HEK293T (cell line): ENCODE results near the gene CASQ2.

Experiments used
- ARNT ChIP-seq: fragments of 450-650 bp; IDR thresholded peaks from 2 replicates; pipeline ENCODE4 v1.6.1; 2017; ENCODE audit warnings: mild to moderate bottlenecking
- BHLHE40 ChIP-seq: fragments of 450-650 bp; IDR thresholded peaks from 2 replicates; pipeline ENCODE4 v1.6.1; 2016; ENCODE audit warnings: mild to moderate bottlenecking, moderate library complexity, borderline replicate concordance
- ELF4 ChIP-seq: fragments of 450-650 bp; IDR thresholded peaks from 2 replicates; pipeline ENCODE4 v1.6.1; 2017; ENCODE audit warnings: antibody characterized with exemption
- FOXA1 ChIP-seq: fragments of 450-650 bp; IDR thresholded peaks from 2 replicates; pipeline ENCODE4 v1.6.1; 2016; ENCODE audit warnings: mild to moderate bottlenecking
- FOXK2 ChIP-seq: fragments of 450-650 bp; IDR thresholded peaks from 2 replicates; pipeline ENCODE4 v1.6.1; 2016; ENCODE audit warnings: mild to moderate bottlenecking
- FOXM1 ChIP-seq: fragments of 450-650 bp; IDR thresholded peaks from 2 replicates; pipeline ENCODE4 v1.6.1; 2017; ENCODE audit warnings: mild to moderate bottlenecking, borderline replicate concordance
- L3MBTL2 ChIP-seq: fragments of 450-650 bp; conservative IDR thresholded peaks from 2 replicates; pipeline ENCODE4 v1.6.1; 2016; ENCODE audit warnings: mild to moderate bottlenecking
- LEF1 ChIP-seq: fragments of 450-650 bp; IDR thresholded peaks from 2 replicates; pipeline ENCODE4 v1.6.1; 2017; ENCODE audit warnings: mild to moderate bottlenecking, borderline replicate concordance
- SUZ12 ChIP-seq: fragments of 450-650 bp; IDR thresholded peaks from 2 replicates; pipeline ENCODE4 v1.6.1; 2016; ENCODE audit warnings: mild to moderate bottlenecking
- TF ChIP-seq, protein P1 (sequence below): fragments of 450-650 bp; IDR thresholded peaks from 2 replicates; pipeline ENCODE4 v1.6.1; 2016

DNA sequence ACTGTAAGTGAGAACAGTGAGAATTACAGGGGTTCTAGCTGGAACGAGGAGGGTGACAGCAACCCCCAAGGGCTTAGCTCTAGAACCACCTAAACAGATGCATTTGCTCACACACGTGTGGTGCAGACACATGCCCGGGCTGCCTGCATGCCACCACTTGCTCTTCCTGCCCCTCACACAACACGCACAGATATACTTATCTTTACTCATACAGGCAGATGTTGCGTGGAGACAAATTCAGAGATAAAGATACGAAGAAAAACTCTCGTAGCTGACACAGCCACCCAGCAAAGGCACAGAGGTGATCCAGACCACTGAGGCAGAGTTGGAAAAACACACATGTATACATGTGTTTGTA lies 113.2 kb downstream of the CASQ2 start:
- no peak for TF ChIP-seq FOXA1
- no peak for TF ChIP-seq L3MBTL2
- TF ChIP-seq FOXM1, result no peak
- TF ChIP-seq ARNT, result no peak
- no peak for TF ChIP-seq BHLHE40
- TF ChIP-seq, protein P1, sequence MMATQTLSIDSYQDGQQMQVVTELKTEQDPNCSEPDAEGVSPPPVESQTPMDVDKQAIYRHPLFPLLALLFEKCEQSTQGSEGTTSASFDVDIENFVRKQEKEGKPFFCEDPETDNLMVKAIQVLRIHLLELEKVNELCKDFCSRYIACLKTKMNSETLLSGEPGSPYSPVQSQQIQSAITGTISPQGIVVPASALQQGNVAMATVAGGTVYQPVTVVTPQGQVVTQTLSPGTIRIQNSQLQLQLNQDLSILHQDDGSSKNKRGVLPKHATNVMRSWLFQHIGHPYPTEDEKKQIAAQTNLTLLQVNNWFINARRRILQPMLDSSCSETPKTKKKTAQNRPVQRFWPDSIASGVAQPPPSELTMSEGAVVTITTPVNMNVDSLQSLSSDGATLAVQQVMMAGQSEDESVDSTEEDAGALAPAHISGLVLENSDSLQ, result no peak
- no peak for TF ChIP-seq LEF1
- no peak for TF ChIP-seq FOXK2
- no peak for TF ChIP-seq ELF4
- no peak for TF ChIP-seq SUZ12
